Endothelial cell (in vitro differentiated cells): ENCODE data around the gene TMEM19. TPM values are rescaled to one million over a fixed set of nuclear protein-coding genes. Genes with fewer than 3 reads are reported as not detected.

Experiments used
- DNase-seq: peaks from one replicate; pipeline ENCODE4 v3.0.0; 2021; ENCODE audit warnings: low spot score
- H3K27ac Mint-ChIP-seq: one replicate; pipeline ENCODE4 v1.8.0; 2021; ENCODE audit warnings: mixed read lengths, inconsistent platforms; ENCODE audit not compliant: unreplicated experiment
- H3K27me3 Mint-ChIP-seq: one replicate; pipeline ENCODE4 v1.8.0; 2021; ENCODE audit warnings: mild to moderate bottlenecking, moderate library complexity, mixed read lengths, inconsistent platforms; ENCODE audit not compliant: unreplicated experiment
- H3K36me3 Mint-ChIP-seq: one replicate; pipeline ENCODE4 v1.8.0; 2021; ENCODE audit warnings: mild to moderate bottlenecking, low read depth, mixed read lengths, inconsistent platforms; ENCODE audit not compliant: unreplicated experiment
- H3K4me1 Mint-ChIP-seq: one replicate; pipeline ENCODE4 v1.8.0; 2021; ENCODE audit warnings: mild to moderate bottlenecking, mixed read lengths, inconsistent platforms; ENCODE audit not compliant: unreplicated experiment
- H3K4me3 Mint-ChIP-seq: one replicate; pipeline ENCODE4 v1.8.0; 2021; ENCODE audit warnings: mild to moderate bottlenecking, mixed read lengths, inconsistent platforms; ENCODE audit not compliant: unreplicated experiment
- H3K9me3 Mint-ChIP-seq: one replicate; pipeline ENCODE4 v1.8.0; 2021; ENCODE audit warnings: mixed read lengths, inconsistent platforms; ENCODE audit not compliant: unreplicated experiment
- CTCF ChIP-seq: fragments of 200-600 bp; sonication (generic); IDR thresholded peaks from one replicate; pipeline ENCODE4 v1.5.0; 2021; ENCODE audit warnings: antibody characterized with exemption; ENCODE audit not compliant: unreplicated experiment
- total RNA-seq: library from RNA; stranded (reverse); fragmentation: NEBNext Ultra II Directional; extraction: Animal tissue kit (Norgen Biotek cat#: 25700); gene quantifications from one replicate; pipeline ENCODE4 v1.2.1, GENCODE V29; 2021; ENCODE audit not compliant: unreplicated experiment

Gene TMEM19
- total RNA-seq, 1 donor from 2014 or later: 22.0 TPM

- peaks cover 39% of the 10 kb centered on the region for H3K36me3 Mint-ChIP-seq
- H3K4me3 Mint-ChIP-seq: peak overlapping the region; percentile 53
Observed at GRCh38 chr12:71655907-71656306, 30.0 kb upstream of the TMEM19 start.

GRCh38 chr12:71656740-71657139, 29.1 kb upstream of the TMEM19 start:
- DNase-seq: no peak
- Mint-ChIP-seq H3K27ac (no peak overlapping the region), H3K4me3 (no peak overlapping the region), H3K9me3 (no peaks in the 10 kb centered on the region), H3K27me3 (no peaks in the 10 kb centered on the region), H3K4me1 (peaks cover 10% of the 10 kb centered on the region), H3K36me3 (peaks cover 40% of the 10 kb centered on the region)
- TF ChIP-seq CTCF: no peak

More at GRCh38 chr12:71655907-71656306, 30.0 kb upstream of the TMEM19 start:
- H3K27ac Mint-ChIP-seq: no peak overlapping the region
- H3K27me3 Mint-ChIP-seq: no peaks in the 10 kb centered on the region
- no peak for TF ChIP-seq CTCF
- H3K9me3 Mint-ChIP-seq: no peaks in the 10 kb centered on the region
- H3K4me1 Mint-ChIP-seq: peaks cover 8% of the 10 kb centered on the region
- DNase-seq: no peak

DNA sequence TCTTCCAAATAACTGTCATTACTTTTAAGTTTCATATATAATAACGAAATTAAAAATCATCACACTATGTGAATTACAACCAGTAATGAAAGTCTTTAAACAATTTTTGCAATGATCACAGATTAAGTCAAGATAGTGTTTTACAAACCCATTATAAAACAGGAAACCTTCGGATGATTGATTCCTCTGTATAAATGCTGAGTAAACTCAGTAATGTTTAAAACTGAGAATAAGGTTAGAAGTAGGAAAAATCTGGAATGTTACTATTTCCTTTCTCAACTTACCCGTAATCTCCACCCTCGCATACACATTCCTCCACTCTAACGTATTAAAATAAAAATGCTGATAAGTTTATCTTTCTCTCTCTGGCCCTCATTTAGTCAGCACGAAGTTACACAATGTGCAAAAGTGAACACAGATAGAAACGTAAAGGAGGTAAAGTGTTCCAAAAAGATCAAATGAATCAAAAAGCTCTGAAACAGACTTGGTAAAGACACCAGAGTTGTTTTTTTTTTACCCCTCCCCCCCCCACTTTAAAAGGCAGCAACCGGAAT, 23.8 kb upstream of the TMEM19 start:
- peaks cover 35% of the 10 kb centered on the region for H3K36me3 Mint-ChIP-seq
- DNase-seq: no peak
- H3K4me1 Mint-ChIP-seq: peaks cover 30% of the 10 kb centered on the region
- H3K4me3 Mint-ChIP-seq: peak overlapping the region; percentile 100
- peaks cover 19% of the 10 kb centered on the region for H3K27me3 Mint-ChIP-seq
- H3K9me3 Mint-ChIP-seq: no peaks in the 10 kb centered on the region
- peak overlapping the region; percentile 100 for H3K27ac Mint-ChIP-seq
- TF ChIP-seq CTCF: no peak

DNA sequence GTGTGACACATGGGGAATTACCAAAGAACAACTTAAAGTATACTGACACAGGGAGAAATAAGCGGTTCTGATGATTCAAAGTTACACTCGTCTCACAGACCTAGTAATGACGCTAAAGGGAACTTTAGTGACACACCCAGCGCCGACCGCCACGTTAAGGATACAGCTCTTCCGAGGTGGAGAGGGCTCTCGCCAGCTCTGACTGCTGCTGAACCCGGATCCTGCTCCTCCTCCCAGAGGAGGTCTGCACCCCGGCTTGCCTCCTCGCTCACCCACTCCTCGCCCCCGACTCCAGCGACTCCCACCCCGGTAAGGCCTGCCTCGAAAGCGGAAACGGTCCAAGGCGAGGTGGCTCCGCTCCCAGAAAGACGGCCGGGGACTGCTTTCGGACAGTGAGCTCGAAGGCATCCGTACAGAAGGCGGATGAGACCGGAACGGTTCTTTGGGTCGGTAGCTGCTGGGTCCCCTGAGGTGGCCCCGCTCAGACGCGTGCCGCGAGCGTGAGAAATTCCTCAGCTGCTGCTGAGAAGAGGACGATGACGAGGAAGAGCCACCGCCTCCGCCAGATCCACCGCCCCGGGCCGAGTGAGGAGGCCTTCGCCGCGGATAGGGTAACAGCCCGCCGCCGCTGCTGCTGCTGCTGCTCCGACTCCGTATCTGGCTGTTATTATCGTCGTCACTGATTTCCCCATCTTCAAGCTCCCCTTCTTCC, 22.9 kb upstream of the TMEM19 start:
- Mint-ChIP-seq H3K9me3 (no peaks in the 10 kb centered on the region), H3K36me3 (peaks cover 29% of the 10 kb centered on the region), H3K4me3 (peak overlapping the region; percentile 100), H3K27ac (peak overlapping the region; percentile 100), H3K27me3 (peaks cover 19% of the 10 kb centered on the region), H3K4me1 (peaks cover 28% of the 10 kb centered on the region)
- TF ChIP-seq CTCF: no peak
- DNase-seq: peak; percentile 52
